Measurements from ENCODE around the gene TTI1. TPM values are rescaled to one million over a fixed set of nuclear protein-coding genes. Genes with fewer than 3 reads are reported as not detected.

TTI1 gene
- total RNA-seq, 1 experiment from 2014 or later = 54.0 TPM

DNA sequence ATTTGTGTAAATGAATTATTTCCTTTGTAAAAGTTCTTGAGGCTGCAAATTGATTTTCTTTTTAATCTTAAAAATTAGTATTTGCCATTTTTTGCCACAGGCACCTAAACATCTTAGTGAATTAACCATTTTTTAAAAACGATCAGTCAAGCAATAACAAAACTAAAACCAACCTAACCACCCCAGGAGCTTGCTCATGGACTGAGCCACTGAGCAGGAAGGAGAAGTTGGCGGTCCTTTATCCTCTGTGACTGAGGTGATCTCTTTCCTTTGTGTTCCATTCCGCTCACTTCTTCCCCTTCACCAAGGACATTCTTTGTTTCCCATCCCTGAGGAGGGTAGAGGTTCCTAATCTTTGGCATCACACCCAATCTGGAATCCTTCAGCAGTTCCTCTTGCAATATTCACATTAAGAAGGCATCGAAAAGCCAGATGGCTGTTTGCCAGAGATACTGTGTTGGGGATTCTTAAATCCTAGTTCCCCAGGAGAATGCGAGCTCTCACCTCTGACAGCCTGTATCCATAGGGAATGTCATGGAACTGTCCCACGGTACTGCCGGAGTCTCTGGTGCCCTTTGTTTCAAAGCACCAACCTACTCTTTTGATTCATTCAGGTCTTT lies 30.8 kb upstream of the TTI1 start:
- H3K27me3 Mint-ChIP-seq (ENCODE audit: unreplicated experiment) = no peaks in the 10 kb centered on the region
- no peak for TF ChIP-seq CTCF (IDR thresholded peaks at IDR 0.05; ENCODE audit: unreplicated experiment)
- CTCF ChIA-PET = interaction anchor here (1.1 kb wide), 1 partner anchor 9 kb away, joined by 3 read pairs; no protein-coding TSS in a partner anchor
- BruUV-seq (replicated peaks) = no TSS peak
- DNase-seq = no peak
- peaks cover 22% of the 10 kb centered on the region for H3K36me3 Mint-ChIP-seq (ENCODE audit: insufficient read depth, unreplicated experiment)
- H3K27ac Mint-ChIP-seq (ENCODE audit: unreplicated experiment) = no peak overlapping the region
- no peak overlapping the region for H3K4me3 Mint-ChIP-seq (ENCODE audit: low read depth, unreplicated experiment)
- H3K9me3 Mint-ChIP-seq (ENCODE audit: low read depth, unreplicated experiment) = no peaks in the 10 kb centered on the region
- intact Hi-C loops (cut with micrococcal nuclease; ENCODE audit: unreplicated experiment) = no loop called here
- no peaks in the 10 kb centered on the region for H3K4me1 Mint-ChIP-seq (ENCODE audit: low read depth, unreplicated experiment)

GRCh38 chr20:38062890-38063289 lies 29.6 kb upstream of the TTI1 start:
- CTCF ChIA-PET = interaction anchor here (1.6 to 3.0 kb wide), 2 partner anchors 12 to 159 kb away, joined by 4 to 11 read pairs; no protein-coding TSS in a partner anchor
- intact Hi-C loops (cut with micrococcal nuclease; ENCODE audit: unreplicated experiment) = no loop called here
- DNase-seq = no peak
- TF ChIP-seq CTCF (IDR thresholded peaks at IDR 0.05; ENCODE audit: unreplicated experiment) = no peak
- no TSS peak for BruUV-seq (replicated peaks)
- Mint-ChIP-seq H3K27me3 (ENCODE audit: unreplicated experiment) (no peaks in the 10 kb centered on the region), H3K27ac (ENCODE audit: unreplicated experiment) (no peak overlapping the region), H3K36me3 (ENCODE audit: insufficient read depth, unreplicated experiment) (peaks cover 17% of the 10 kb centered on the region), H3K9me3 (ENCODE audit: low read depth, unreplicated experiment) (no peaks in the 10 kb centered on the region), H3K4me3 (ENCODE audit: low read depth, unreplicated experiment) (no peak overlapping the region), H3K4me1 (ENCODE audit: low read depth, unreplicated experiment) (no peaks in the 10 kb centered on the region)

GRCh38 chr20:38061109-38061508 lies 27.9 kb upstream of the TTI1 start:
- peaks cover 10% of the 10 kb centered on the region for H3K36me3 Mint-ChIP-seq (ENCODE audit: insufficient read depth, unreplicated experiment)
- intact Hi-C loops (cut with micrococcal nuclease; ENCODE audit: unreplicated experiment) = no loop called here
- no peak for TF ChIP-seq CTCF (IDR thresholded peaks at IDR 0.05; ENCODE audit: unreplicated experiment)
- no peak overlapping the region for H3K27ac Mint-ChIP-seq (ENCODE audit: unreplicated experiment)
- no peaks in the 10 kb centered on the region for H3K9me3 Mint-ChIP-seq (ENCODE audit: low read depth, unreplicated experiment)
- no peaks in the 10 kb centered on the region for H3K27me3 Mint-ChIP-seq (ENCODE audit: unreplicated experiment)
- H3K4me3 Mint-ChIP-seq (ENCODE audit: low read depth, unreplicated experiment) = no peak overlapping the region
- H3K4me1 Mint-ChIP-seq (ENCODE audit: low read depth, unreplicated experiment) = no peaks in the 10 kb centered on the region
- no TSS peak for BruUV-seq (replicated peaks)
- CTCF ChIA-PET = interaction anchor here (0.5 to 3.0 kb wide), 4 partner anchors 14 to 160 kb away, joined by 3 to 11 read pairs (median 4); no protein-coding TSS in a partner anchor
- DNase-seq = no peak

DNA sequence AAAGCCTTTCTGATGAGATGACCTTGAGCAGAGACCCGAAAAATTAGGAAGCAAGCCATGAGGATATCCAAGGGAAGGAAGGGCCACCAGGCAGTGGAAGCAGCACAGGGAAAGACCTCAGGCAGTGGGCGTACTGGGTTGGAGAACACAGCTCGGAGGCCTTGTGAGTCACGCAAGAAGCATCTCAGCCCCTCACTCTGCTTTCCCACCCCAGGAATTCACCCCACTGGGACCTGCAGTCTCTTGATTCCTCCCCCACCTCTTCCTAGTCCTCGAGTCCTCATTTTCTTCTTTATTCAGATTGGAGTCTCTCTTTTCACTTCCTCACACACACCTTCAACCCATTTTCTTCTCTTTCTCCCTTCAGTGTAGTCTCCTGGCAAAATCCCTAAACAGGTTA lies 27.3 kb upstream of the TTI1 start:
- DNase-seq = no peak
- H3K9me3 Mint-ChIP-seq (ENCODE audit: low read depth, unreplicated experiment) = no peaks in the 10 kb centered on the region
- TF ChIP-seq CTCF (IDR thresholded peaks at IDR 0.05; ENCODE audit: unreplicated experiment) = no peak
- CTCF ChIA-PET = interaction anchor here (1.0 to 3.0 kb wide), 3 partner anchors 13 to 161 kb away, joined by 3 to 11 read pairs (median 3); no protein-coding TSS in a partner anchor
- peaks cover 16% of the 10 kb centered on the region for H3K36me3 Mint-ChIP-seq (ENCODE audit: insufficient read depth, unreplicated experiment)
- intact Hi-C loops (cut with micrococcal nuclease; ENCODE audit: unreplicated experiment) = no loop called here
- no peaks in the 10 kb centered on the region for H3K4me1 Mint-ChIP-seq (ENCODE audit: low read depth, unreplicated experiment)
- BruUV-seq (replicated peaks) = no TSS peak
- H3K27ac Mint-ChIP-seq (ENCODE audit: unreplicated experiment) = no peak overlapping the region
- H3K27me3 Mint-ChIP-seq (ENCODE audit: unreplicated experiment) = no peaks in the 10 kb centered on the region
- no peak overlapping the region for H3K4me3 Mint-ChIP-seq (ENCODE audit: low read depth, unreplicated experiment)
